Measurements from ENCODE around the gene CALML6. TPM values are rescaled to one million over a fixed set of nuclear protein-coding genes. Genes with fewer than 3 reads are reported as not detected.

The CALML6 gene
- total RNA-seq, 1 experiment from 2014 or later = 1.9 TPM

DNA sequence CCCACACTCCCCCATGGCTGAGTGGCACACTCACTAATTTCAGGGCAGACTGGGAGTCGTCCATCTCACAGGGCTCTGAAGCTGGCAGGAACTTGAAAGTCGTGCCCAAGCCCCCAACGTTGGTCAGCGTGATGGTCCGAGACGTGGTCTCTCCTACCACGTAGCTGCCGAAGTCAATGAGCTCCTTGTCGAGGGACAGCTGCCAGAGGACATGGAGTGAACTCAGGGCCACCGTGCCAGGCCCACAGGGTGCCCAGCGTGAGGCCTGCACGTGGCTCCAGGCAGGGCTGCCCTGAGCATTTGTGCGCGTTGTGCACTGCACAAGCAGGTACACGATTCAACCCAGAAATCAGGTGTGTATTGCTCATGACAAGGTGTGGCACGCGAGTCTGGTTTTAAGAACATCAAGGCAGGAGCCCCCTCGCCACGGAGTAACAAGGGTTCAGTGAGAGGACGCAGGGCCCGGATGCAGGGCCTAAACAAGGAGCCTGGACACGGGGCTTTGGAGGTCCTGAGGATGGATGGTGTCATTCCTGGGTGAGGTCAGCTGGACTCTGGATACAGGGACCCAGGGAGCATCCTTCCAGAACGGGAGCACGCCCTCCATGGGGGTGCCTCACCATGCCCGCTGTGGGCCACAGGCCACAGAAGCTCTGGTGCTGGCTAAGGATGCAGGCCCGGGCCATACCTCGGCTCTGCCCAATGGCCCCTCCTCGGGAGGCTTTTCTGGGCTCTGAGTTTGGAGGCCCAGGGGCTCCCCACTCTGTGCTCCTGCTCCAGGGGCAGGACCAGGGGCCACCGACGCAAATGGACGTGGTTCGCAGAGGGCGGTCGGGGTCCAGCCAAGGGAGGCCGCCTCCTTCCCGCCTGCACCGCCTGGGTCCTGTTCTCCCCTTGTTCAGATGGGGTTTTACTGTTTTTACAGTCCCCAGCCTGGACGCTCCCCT, 41.8 kb downstream of the CALML6 start:
- no peaks in the 10 kb centered on the region; the same call in none of the 2 replicates for H3K27me3 Mint-ChIP-seq (ENCODE audit: low read depth)
- H3K4me3 Mint-ChIP-seq = no peak overlapping the region

DNA sequence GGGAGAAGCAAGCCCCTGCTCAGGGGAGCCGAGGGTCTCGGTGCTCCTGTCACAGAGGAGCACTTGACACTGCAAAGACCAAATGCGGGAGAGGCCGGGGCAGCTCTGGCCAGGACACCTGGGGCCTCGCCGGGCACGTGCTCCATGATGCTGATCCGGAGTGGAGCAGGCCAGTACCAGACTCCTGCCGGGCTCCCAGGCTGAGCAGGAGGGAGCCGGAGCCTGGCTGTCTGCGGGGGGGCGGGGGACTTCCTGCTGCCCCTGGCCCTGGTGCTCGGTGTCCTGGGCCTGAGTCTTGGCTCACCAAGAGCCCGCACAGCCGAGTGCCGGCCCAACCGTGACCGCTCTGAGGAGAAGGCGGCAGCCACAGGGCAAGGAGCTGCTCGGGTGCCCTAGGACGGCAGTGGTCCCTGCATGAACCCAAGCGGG, 42.5 kb downstream of the CALML6 start:
- H3K4me1 Mint-ChIP-seq = peaks cover 20% of the 10 kb centered on the region
- POLR2A ChIA-PET = no interaction called here
- H3K4me3 Mint-ChIP-seq = no peak overlapping the region
- CTCF ChIA-PET = interaction anchor here (1.1 to 11.8 kb wide), 3 partner anchors 13 to 87 kb away, joined by 3 to 312 read pairs (median 4); partner anchors contain the start of gene PRKCZ
- DNase-seq (ENCODE audit: low spot score) (no peak), ATAC-seq (no peak)
- H3K27ac Mint-ChIP-seq = no peak overlapping the region
- H3K9me3 Mint-ChIP-seq = peaks cover 6% of the 10 kb centered on the region
- H3K27me3 Mint-ChIP-seq (ENCODE audit: low read depth) = no peaks in the 10 kb centered on the region; the same call in none of the 2 replicates
- no peaks in the 10 kb centered on the region for H3K36me3 Mint-ChIP-seq
- TF ChIP-seq RORB (CRISPR knock-in tag; IDR thresholded peaks at IDR 0.05) = no peak
- TF ChIP-seq, protein P1, sequence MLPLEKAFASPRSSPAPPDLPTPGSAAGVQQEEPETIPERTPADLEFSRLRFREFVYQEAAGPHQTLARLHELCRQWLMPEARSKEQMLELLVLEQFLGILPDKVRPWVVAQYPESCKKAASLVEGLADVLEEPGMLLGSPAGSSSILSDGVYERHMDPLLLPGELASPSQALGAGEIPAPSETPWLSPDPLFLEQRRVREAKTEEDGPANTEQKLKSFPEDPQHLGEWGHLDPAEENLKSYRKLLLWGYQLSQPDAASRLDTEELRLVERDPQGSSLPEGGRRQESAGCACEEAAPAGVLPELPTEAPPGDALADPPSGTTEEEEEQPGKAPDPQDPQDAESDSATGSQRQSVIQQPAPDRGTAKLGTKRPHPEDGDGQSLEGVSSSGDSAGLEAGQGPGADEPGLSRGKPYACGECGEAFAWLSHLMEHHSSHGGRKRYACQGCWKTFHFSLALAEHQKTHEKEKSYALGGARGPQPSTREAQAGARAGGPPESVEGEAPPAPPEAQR (CRISPR knock-in tag; IDR thresholded peaks at IDR 0.05) = no peak
- TF ChIP-seq, protein P2, sequence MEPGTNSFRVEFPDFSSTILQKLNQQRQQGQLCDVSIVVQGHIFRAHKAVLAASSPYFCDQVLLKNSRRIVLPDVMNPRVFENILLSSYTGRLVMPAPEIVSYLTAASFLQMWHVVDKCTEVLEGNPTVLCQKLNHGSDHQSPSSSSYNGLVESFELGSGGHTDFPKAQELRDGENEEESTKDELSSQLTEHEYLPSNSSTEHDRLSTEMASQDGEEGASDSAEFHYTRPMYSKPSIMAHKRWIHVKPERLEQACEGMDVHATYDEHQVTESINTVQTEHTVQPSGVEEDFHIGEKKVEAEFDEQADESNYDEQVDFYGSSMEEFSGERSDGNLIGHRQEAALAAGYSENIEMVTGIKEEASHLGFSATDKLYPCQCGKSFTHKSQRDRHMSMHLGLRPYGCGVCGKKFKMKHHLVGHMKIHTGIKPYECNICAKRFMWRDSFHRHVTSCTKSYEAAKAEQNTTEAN (CRISPR knock-in tag; IDR thresholded peaks at IDR 0.05) = no peak
- no peak for TF ChIP-seq E2F4 (CRISPR knock-in tag; IDR thresholded peaks at IDR 0.05; ENCODE audit: borderline replicate concordance, low read depth)
- TF ChIP-seq EMX1 (CRISPR knock-in tag; IDR thresholded peaks at IDR 0.05) = no peak
- TF ChIP-seq NFYB (CRISPR knock-in tag; conservative IDR thresholded peaks at IDR 0.05; ENCODE audit: low read depth) = no peak
- TF ChIP-seq, protein P3, sequence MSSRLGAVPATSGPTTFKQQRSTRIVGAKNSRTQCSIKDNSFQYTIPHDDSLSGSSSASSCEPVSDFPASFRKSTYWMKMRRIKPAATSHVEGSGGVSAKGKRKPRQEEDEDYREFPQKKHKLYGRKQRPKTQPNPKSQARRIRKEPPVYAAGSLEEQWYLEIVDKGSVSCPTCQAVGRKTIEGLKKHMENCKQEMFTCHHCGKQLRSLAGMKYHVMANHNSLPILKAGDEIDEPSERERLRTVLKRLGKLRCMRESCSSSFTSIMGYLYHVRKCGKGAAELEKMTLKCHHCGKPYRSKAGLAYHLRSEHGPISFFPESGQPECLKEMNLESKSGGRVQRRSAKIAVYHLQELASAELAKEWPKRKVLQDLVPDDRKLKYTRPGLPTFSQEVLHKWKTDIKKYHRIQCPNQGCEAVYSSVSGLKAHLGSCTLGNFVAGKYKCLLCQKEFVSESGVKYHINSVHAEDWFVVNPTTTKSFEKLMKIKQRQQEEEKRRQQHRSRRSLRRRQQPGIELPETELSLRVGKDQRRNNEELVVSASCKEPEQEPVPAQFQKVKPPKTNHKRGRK (CRISPR knock-in tag; IDR thresholded peaks at IDR 0.05; ENCODE audit: borderline replicate concordance) = no peak

More for the DNA sequence above, 41.8 kb downstream of the CALML6 start:
- Mint-ChIP-seq H3K9me3 (peaks cover 6% of the 10 kb centered on the region), H3K36me3 (no peaks in the 10 kb centered on the region), H3K27ac (no peak overlapping the region; the same call in 1 of the 2 replicates), H3K4me1 (peaks cover 20% of the 10 kb centered on the region)
- CTCF ChIA-PET = interaction anchor here (1.1 to 11.8 kb wide), 3 partner anchors 12 to 88 kb away, joined by 3 to 312 read pairs (median 4); partner anchors contain the start of gene PRKCZ
- POLR2A ChIA-PET = no interaction called here
- TF ChIP-seq NFE2L1 (CRISPR knock-in tag; IDR thresholded peaks at IDR 0.05) = no peak
- no peak for TF ChIP-seq PRDM15 (CRISPR knock-in tag; IDR thresholded peaks at IDR 0.05)
- TF ChIP-seq ZNF232 (CRISPR knock-in tag; IDR thresholded peaks at IDR 0.05) = no peak
- TF ChIP-seq, protein P2 (CRISPR knock-in tag; IDR thresholded peaks at IDR 0.05) = no peak
- TF ChIP-seq ETV6 (CRISPR knock-in tag; IDR thresholded peaks at IDR 0.05) = no peak
- no peak for TF ChIP-seq PRRX2 (CRISPR knock-in tag; IDR thresholded peaks at IDR 0.05)
- TF ChIP-seq, protein P4, sequence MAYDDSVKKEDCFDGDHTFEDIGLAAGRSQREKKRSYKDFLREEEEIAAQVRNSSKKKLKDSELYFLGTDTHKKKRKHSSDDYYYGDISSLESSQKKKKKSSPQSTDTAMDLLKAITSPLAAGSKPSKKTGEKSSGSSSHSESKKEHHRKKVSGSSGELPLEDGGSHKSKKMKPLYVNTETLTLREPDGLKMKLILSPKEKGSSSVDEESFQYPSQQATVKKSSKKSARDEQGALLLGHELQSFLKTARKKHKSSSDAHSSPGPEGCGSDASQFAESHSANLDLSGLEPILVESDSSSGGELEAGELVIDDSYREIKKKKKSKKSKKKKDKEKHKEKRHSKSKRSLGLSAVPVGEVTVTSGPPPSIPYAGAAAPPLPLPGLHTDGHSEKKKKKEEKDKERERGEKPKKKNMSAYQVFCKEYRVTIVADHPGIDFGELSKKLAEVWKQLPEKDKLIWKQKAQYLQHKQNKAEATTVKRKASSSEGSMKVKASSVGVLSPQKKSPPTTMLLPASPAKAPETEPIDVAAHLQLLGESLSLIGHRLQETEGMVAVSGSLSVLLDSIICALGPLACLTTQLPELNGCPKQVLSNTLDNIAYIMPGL (CRISPR knock-in tag; IDR thresholded peaks at IDR 0.05) = no peak
- TF ChIP-seq, protein P5, sequence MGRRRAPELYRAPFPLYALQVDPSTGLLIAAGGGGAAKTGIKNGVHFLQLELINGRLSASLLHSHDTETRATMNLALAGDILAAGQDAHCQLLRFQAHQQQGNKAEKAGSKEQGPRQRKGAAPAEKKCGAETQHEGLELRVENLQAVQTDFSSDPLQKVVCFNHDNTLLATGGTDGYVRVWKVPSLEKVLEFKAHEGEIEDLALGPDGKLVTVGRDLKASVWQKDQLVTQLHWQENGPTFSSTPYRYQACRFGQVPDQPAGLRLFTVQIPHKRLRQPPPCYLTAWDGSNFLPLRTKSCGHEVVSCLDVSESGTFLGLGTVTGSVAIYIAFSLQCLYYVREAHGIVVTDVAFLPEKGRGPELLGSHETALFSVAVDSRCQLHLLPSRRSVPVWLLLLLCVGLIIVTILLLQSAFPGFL (CRISPR knock-in tag; IDR thresholded peaks at IDR 0.05; ENCODE audit: borderline replicate concordance) = no peak
- no peak for TF ChIP-seq ATF1 (CRISPR knock-in tag; IDR thresholded peaks at IDR 0.05)
- no peak for DNase-seq (ENCODE audit: low spot score)
- ATAC-seq = no peak
